ENCODE data around the gene FBLN2. TPM values are rescaled to one million over a fixed set of nuclear protein-coding genes. Genes with fewer than 3 reads are reported as not detected.

FBLN2 gene
- polyA plus RNA-seq, 4 donors = 0.45 to 30.8 (median 2.9) TPM

DNA sequence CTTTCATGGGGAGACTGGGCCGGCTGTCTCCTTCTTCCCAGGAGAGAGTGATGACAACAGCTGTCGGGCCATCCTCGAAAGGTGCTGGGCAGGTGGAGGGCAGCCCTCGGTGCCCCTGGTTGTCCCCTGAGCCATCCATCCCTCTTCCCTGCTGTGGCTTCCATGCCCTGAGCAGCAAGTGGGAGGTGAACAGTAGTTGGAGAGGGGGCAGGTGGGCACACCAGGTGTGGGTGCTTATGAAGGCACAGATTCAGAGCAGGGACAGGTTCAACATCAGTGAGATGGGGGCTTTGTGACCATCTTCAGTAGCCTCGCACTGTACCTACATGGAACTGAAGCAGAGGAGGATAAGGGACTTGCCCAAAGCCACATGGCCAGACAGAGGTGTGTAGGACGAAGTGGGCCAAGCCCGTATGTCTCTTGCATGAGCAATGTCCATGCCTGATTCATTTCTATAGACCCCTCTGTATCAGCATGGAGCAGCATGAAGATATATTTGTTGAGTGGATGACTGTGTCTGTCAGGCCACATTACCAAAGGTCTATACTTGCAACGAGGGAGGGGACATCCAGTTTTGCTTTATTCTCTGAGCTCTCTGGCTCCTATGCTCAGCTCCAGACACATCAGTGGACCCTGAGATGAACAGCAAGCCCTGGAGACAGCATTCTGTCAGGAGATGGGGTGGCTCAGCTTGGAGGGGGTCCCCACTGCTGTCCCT lies 107.8 kb downstream of the FBLN2 start:
- 67 to 86% (median 80%) methylated on average over 8 of the region's 8 CpGs for WGBS, 3 donors
- Histone ChIP-seq H3K27me3 (ENCODE audit: control insufficient read depth in 3 of 3, insufficient read depth in 3 of 3, low read length in 3 of 3) (peaks cover 0 to 31% (median 12%) of the 10 kb centered on the region in 3 donors), H3K9me3 (ENCODE audit: control insufficient read depth in 2 of 2, insufficient read depth in 1 of 2, low read depth in 1 of 2, low read length in 1 of 2) (no peaks in the 10 kb centered on the region), H3K36me3 (ENCODE audit: control insufficient read depth in 3 of 3, insufficient read depth in 2 of 3, low read depth in 1 of 3, low read length in 3 of 3) (no peaks in the 10 kb centered on the region), H3K27ac (ENCODE audit: low read depth in 1 of 3, low read length in 2 of 3) (no peak overlapping the region), H3K4me1 (ENCODE audit: control insufficient read depth in 3 of 3, insufficient read depth in 2 of 3, low read depth in 1 of 3, low read length in 2 of 3) (no peaks in the 10 kb centered on the region), H3K4me3 (ENCODE audit: low read depth in 1 of 3, low read length in 3 of 3) (no peak overlapping the region)
- FAIRE-seq = no peak
- no peak for DNase-seq

GRCh38 chr3:13657660-13658435 lies 108.9 kb downstream of the FBLN2 start:
- H3K4me3 ChIP-seq (ENCODE audit: low read depth in 1 of 3, low read length in 3 of 3) = no peak overlapping the region
- FAIRE-seq = no peak
- WGBS, 3 donors = 12 to 17% (median 14%) methylated on average over 25 of the region's 25 CpGs
- DNase-seq = peak; percentile 48 to 67
- H3K9me3 ChIP-seq (ENCODE audit: control insufficient read depth in 2 of 2, insufficient read depth in 1 of 2, low read depth in 1 of 2, low read length in 1 of 2) = no peaks in the 10 kb centered on the region
- peaks cover 0 to 31% (median 12%) of the 10 kb centered on the region in 3 donors for H3K27me3 ChIP-seq (ENCODE audit: control insufficient read depth in 3 of 3, insufficient read depth in 3 of 3, low read length in 3 of 3)
- H3K36me3 ChIP-seq (ENCODE audit: control insufficient read depth in 3 of 3, insufficient read depth in 2 of 3, low read depth in 1 of 3, low read length in 3 of 3) = no peaks in the 10 kb centered on the region
- no peak overlapping the region for H3K27ac ChIP-seq (ENCODE audit: low read depth in 1 of 3, low read length in 2 of 3)
- H3K4me1 ChIP-seq (ENCODE audit: control insufficient read depth in 3 of 3, insufficient read depth in 2 of 3, low read depth in 1 of 3, low read length in 2 of 3) = no peaks in the 10 kb centered on the region

DNA sequence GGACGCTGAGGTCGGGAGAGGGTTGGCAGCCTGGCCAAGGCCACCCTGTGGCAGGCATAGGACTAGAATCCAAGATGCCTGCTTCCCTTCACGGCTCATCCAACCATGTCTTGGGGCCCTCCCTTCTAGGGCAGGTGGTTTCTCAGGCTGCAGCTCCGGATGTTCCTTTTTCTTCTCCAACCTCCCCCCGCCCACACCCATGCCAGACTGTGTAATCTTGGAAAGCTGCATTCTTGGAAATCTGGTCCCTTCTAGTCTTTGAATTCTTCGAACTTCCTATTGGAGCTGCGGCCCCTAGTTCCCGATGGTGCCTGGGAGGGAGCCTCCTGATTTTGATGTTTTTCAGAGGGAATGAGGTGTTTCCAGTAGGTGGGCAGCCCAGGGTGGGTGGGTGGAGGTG lies 109.8 kb downstream of the FBLN2 start:
- WGBS, 3 donors = 60 to 75% (median 71%) methylated on average over 8 of the region's 8 CpGs
- DNase-seq (no peak), FAIRE-seq (no peak)
- no peak overlapping the region for H3K4me3 ChIP-seq (ENCODE audit: low read depth in 1 of 3, low read length in 3 of 3)
- no peak overlapping the region for H3K27ac ChIP-seq (ENCODE audit: low read depth in 1 of 3, low read length in 2 of 3)
- H3K27me3 ChIP-seq (ENCODE audit: control insufficient read depth in 3 of 3, insufficient read depth in 3 of 3, low read length in 3 of 3) = peaks cover 0 to 31% (median 12%) of the 10 kb centered on the region in 3 donors
- H3K9me3 ChIP-seq (ENCODE audit: control insufficient read depth in 2 of 2, insufficient read depth in 1 of 2, low read depth in 1 of 2, low read length in 1 of 2) = no peaks in the 10 kb centered on the region
- H3K4me1 ChIP-seq (ENCODE audit: control insufficient read depth in 3 of 3, insufficient read depth in 2 of 3, low read depth in 1 of 3, low read length in 2 of 3) = no peaks in the 10 kb centered on the region
- no peaks in the 10 kb centered on the region for H3K36me3 ChIP-seq (ENCODE audit: control insufficient read depth in 3 of 3, insufficient read depth in 2 of 3, low read depth in 1 of 3, low read length in 3 of 3)

DNA sequence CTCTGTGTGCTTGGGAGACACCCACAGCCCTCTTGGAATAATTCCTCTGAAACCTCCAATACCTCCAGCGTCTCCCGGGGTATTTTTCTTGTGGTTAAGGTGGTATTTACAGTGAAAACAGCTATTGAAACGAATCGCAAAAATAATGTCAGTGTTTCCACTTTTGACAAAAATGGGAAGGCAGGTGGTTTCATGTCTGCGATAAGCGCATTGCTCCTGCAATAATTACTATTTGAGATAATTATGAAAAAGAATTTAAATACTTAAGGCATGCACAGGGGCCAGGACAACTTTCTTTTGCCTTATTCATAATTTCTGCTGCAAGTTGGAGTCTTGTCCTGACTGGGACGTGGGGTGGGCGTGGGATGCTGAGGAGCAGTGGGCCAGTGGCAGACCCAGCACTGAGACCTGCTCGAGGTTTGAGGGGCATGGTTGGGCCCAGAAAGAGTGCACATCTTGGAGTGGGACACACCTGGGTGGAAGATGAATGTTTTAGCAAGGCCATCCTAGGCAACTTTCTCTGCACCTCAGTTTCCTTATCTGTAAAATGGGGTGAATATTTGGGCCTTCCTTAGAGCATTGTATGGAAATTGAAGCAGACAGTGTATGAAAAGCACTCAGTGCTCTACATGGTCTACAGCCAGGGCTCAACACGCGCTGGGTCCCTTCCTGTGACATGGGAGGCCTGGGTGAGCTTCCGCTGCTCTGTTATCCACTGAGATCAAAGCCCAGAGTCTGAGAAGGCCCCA lies 110.5 kb downstream of the FBLN2 start:
- WGBS, 3 donors = 74 to 80% (median 79%) methylated on average over 12 of the region's 12 CpGs
- FAIRE-seq (no peak), DNase-seq (no peak)
- Histone ChIP-seq H3K27me3 (ENCODE audit: control insufficient read depth in 3 of 3, insufficient read depth in 3 of 3, low read length in 3 of 3) (peaks cover 0 to 26% (median 10%) of the 10 kb centered on the region in 3 donors), H3K36me3 (ENCODE audit: control insufficient read depth in 3 of 3, insufficient read depth in 2 of 3, low read depth in 1 of 3, low read length in 3 of 3) (no peaks in the 10 kb centered on the region), H3K27ac (ENCODE audit: low read depth in 1 of 3, low read length in 2 of 3) (no peak overlapping the region), H3K4me1 (ENCODE audit: control insufficient read depth in 3 of 3, insufficient read depth in 2 of 3, low read depth in 1 of 3, low read length in 2 of 3) (no peaks in the 10 kb centered on the region), H3K4me3 (ENCODE audit: low read depth in 1 of 3, low read length in 3 of 3) (no peak overlapping the region), H3K9me3 (ENCODE audit: control insufficient read depth in 2 of 2, insufficient read depth in 1 of 2, low read depth in 1 of 2, low read length in 1 of 2) (no peaks in the 10 kb centered on the region)

DNA sequence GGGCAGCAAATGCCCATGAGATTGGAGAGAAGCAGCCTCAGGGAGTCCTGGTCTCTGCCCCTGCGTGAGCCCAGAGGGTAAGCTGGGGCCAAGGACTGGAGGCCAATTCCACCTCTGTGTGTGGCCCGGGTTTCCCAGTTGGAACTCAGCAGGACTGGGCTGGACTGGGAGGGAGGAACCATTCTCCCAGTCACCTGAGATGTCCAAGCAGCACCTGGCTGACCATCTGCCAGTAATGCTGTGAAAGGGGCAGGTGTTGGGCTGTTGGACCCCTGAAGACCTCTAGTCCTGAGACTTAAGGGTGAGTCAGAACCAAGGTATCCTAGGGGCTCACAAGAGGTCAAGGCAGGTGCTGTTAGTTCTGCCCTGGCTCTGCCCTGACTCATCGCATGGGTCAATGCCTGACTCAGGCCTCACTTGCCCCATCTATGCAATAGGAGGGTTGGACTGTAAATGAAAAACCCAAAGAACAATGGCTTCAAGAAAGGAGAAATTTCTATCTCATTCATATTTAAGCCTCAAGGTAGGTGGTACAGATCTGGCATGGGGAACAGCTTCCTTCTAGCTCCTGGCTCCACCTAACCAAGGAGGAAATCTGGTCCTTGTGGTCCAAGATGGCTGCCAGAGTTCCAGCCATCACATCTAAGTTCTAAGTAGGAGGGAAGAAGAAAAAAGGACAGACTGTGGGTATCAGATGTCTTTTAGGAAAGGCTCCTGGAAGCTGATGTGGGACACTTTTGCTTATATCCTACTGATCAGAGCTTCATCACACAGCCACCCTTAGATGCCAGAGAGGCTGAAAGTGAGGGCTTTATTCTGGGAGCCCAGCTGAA lies 111.3 kb downstream of the FBLN2 start:
- DNase-seq = no peak
- H3K36me3 ChIP-seq (ENCODE audit: control insufficient read depth in 3 of 3, insufficient read depth in 2 of 3, low read depth in 1 of 3, low read length in 3 of 3) = no peaks in the 10 kb centered on the region
- FAIRE-seq = no peak
- no peaks in the 10 kb centered on the region for H3K4me1 ChIP-seq (ENCODE audit: control insufficient read depth in 3 of 3, insufficient read depth in 2 of 3, low read depth in 1 of 3, low read length in 2 of 3)
- no peak overlapping the region for H3K27ac ChIP-seq (ENCODE audit: low read depth in 1 of 3, low read length in 2 of 3)
- WGBS, 3 donors = 68 to 93% (median 86%) methylated on average over 3 of the region's 3 CpGs
- peaks cover 0 to 21% (median 4%) of the 10 kb centered on the region in 3 donors for H3K27me3 ChIP-seq (ENCODE audit: control insufficient read depth in 3 of 3, insufficient read depth in 3 of 3, low read length in 3 of 3)
- no peak overlapping the region for H3K4me3 ChIP-seq (ENCODE audit: low read depth in 1 of 3, low read length in 3 of 3)
- no peaks in the 10 kb centered on the region for H3K9me3 ChIP-seq (ENCODE audit: control insufficient read depth in 2 of 2, insufficient read depth in 1 of 2, low read depth in 1 of 2, low read length in 1 of 2)

DNA sequence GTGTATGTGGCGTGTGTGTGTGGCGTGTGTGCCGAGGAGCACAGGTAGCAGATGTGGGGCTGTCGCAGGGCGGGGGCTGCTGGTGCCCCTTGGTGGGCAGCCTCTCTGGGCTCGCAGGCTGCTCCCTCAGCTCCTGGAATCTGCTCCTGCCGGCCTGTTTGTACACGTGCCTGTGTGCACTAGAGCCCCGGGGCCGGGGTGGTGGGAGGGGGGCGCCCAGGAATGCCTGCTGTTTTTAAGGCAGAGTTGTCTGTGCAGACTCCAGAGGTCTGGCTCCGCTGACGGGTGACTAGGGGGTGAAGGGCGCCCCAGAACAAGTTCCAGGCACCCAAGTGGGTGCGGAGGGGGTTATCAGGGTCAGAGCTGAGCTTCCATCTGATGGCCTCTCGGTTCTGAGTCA lies 112.2 kb downstream of the FBLN2 start:
- Histone ChIP-seq H3K9me3 (ENCODE audit: control insufficient read depth in 2 of 2, insufficient read depth in 1 of 2, low read depth in 1 of 2, low read length in 1 of 2) (no peaks in the 10 kb centered on the region), H3K4me1 (ENCODE audit: control insufficient read depth in 3 of 3, insufficient read depth in 2 of 3, low read depth in 1 of 3, low read length in 2 of 3) (no peaks in the 10 kb centered on the region), H3K27ac (ENCODE audit: low read depth in 1 of 3, low read length in 2 of 3) (no peak overlapping the region), H3K27me3 (ENCODE audit: control insufficient read depth in 3 of 3, insufficient read depth in 3 of 3, low read length in 3 of 3) (peaks cover 0 to 18% (median 0%) of the 10 kb centered on the region in 3 donors), H3K36me3 (ENCODE audit: control insufficient read depth in 3 of 3, insufficient read depth in 2 of 3, low read depth in 1 of 3, low read length in 3 of 3) (no peaks in the 10 kb centered on the region), H3K4me3 (ENCODE audit: low read depth in 1 of 3, low read length in 3 of 3) (no peak overlapping the region)
- no peak for FAIRE-seq
- WGBS, 3 donors = 75 to 78% (median 78%) methylated on average over 16 of the region's 16 CpGs
- no peak for DNase-seq

GRCh38 chr3:13662238-13662847 lies 113.4 kb downstream of the FBLN2 start:
- H3K27me3 ChIP-seq (ENCODE audit: control insufficient read depth in 3 of 3, insufficient read depth in 3 of 3, low read length in 3 of 3) = peaks cover 0 to 12% (median 0%) of the 10 kb centered on the region in 3 donors
- FAIRE-seq = no peak
- WGBS, 3 donors = 88 to 89% (median 89%) methylated on average over 19 to 22 of the region's 22 CpGs

More at GRCh38 chr3:13662238-13662847, 113.4 kb downstream of the FBLN2 start:
- Histone ChIP-seq H3K4me1 (ENCODE audit: control insufficient read depth in 3 of 3, insufficient read depth in 2 of 3, low read depth in 1 of 3, low read length in 2 of 3) (no peaks in the 10 kb centered on the region), H3K36me3 (ENCODE audit: control insufficient read depth in 3 of 3, insufficient read depth in 2 of 3, low read depth in 1 of 3, low read length in 3 of 3) (no peaks in the 10 kb centered on the region), H3K4me3 (ENCODE audit: low read depth in 1 of 3, low read length in 3 of 3) (no peak overlapping the region), H3K27ac (ENCODE audit: low read depth in 1 of 3, low read length in 2 of 3) (no peak overlapping the region), H3K9me3 (ENCODE audit: control insufficient read depth in 2 of 2, insufficient read depth in 1 of 2, low read depth in 1 of 2, low read length in 1 of 2) (no peaks in the 10 kb centered on the region)
- no peak for DNase-seq

All from small intestine (tissue), 7 donors.